Measurements from ENCODE around the gene LCE1F. TPM values are rescaled to one million over a fixed set of nuclear protein-coding genes. Genes with fewer than 3 reads are reported as not detected.
A peak's percentile ranks its signal among the peaks of the same experiment; 100 is the strongest.

The LCE1F gene
- total RNA-seq, 1 experiment from 2014 or later, result not detected

DNA sequence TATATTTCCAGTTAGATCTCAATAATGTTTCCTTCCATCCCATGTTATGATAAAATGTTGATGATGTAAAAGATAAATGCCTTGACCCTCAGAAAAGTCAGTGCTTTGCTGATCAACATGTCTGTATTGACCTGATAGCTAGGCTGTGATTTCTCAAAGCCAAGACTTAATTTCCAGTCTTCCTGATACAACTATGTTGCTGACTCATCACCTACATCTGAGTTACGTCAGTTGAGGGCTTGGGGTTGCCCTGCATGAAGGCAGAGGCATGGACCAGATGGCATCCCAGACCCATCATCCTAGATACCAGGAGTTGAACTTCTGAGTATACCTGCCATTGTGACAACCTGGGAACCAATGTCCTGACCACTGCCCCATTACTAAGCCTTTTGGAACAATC lies 26.4 kb downstream of the LCE1F start:
- H3K4me1 Mint-ChIP-seq (ENCODE audit: insufficient read depth, unreplicated experiment), result peaks cover 8% of the 10 kb centered on the region
- no peak overlapping the region for H3K27ac Mint-ChIP-seq (ENCODE audit: low read depth, unreplicated experiment)
- intact Hi-C loops (cut with micrococcal nuclease), result no loop called here
- H3K36me3 Mint-ChIP-seq (ENCODE audit: insufficient read depth, unreplicated experiment), result no peaks in the 10 kb centered on the region
- DNase-seq (ENCODE audit: unreplicated experiment), result peak; percentile 3
- CTCF ChIA-PET, result interaction anchor here (0.5 to 1.9 kb wide), 6 partner anchors 14 to 148 kb away, joined by 3 to 12 read pairs (median 5); no protein-coding TSS in a partner anchor
- H3K4me3 Mint-ChIP-seq (ENCODE audit: unreplicated experiment), result no peak overlapping the region
- H3K27me3 Mint-ChIP-seq (ENCODE audit: insufficient read depth, unreplicated experiment), result no peaks in the 10 kb centered on the region
- POLR2A ChIA-PET, result interaction anchor here (1.1 to 2.9 kb wide), 2 partner anchors 15 to 33 kb away, joined by 3 to 18 read pairs; partner anchors contain the start of gene LCE1E
- TF ChIP-seq, protein P1, sequence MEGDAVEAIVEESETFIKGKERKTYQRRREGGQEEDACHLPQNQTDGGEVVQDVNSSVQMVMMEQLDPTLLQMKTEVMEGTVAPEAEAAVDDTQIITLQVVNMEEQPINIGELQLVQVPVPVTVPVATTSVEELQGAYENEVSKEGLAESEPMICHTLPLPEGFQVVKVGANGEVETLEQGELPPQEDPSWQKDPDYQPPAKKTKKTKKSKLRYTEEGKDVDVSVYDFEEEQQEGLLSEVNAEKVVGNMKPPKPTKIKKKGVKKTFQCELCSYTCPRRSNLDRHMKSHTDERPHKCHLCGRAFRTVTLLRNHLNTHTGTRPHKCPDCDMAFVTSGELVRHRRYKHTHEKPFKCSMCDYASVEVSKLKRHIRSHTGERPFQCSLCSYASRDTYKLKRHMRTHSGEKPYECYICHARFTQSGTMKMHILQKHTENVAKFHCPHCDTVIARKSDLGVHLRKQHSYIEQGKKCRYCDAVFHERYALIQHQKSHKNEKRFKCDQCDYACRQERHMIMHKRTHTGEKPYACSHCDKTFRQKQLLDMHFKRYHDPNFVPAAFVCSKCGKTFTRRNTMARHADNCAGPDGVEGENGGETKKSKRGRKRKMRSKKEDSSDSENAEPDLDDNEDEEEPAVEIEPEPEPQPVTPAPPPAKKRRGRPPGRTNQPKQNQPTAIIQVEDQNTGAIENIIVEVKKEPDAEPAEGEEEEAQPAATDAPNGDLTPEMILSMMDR (IDR thresholded peaks at IDR 0.05; ENCODE audit: unreplicated experiment), result no peak
- no TSS peak for BruUV-seq (replicated peaks)
- H3K9me3 Mint-ChIP-seq (ENCODE audit: unreplicated experiment), result no peaks in the 10 kb centered on the region

DNA sequence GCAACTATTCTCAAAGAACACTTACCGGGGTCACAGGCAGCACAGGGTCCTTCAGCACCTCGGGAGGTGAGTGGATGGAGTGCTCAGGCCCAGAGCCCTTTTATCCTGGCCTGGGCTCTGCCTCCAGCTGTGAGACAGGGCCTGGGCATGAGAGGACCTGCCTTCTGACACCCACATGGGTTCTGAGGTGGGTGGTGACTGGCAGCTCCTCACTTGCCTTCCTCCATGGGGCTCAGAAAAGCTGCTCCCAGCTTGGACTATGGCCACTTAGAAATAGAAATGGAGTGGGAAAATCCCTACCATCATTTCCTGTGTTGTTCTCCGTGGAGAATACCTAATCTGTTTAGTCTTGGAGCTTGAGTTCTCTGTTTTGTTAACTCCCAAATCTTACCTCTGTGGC lies 31.6 kb downstream of the LCE1F start, which contains the start of gene LCE1C:
Gene LCE1C (minus strand): TSS at position 76 of the 400 bp plus-strand sequence. CDS start 1,173 bp downstream, outside the sequence.
- TF ChIP-seq, protein P1 (IDR thresholded peaks at IDR 0.05; ENCODE audit: unreplicated experiment), result no peak
- ChIA-PET POLR2A (interaction anchor here (0.9 to 2.7 kb wide), 2 partner anchors 20 to 22 kb away, joined by 3 to 8 read pairs; partner anchors contain the start of gene LCE1E), CTCF (interaction anchor here (0.5 to 1.5 kb wide), 5 partner anchors 20 to 118 kb away, joined by 3 to 6 read pairs (median 3); no protein-coding TSS in a partner anchor)
- Mint-ChIP-seq H3K9me3 (ENCODE audit: unreplicated experiment) (no peaks in the 10 kb centered on the region), H3K27me3 (ENCODE audit: insufficient read depth, unreplicated experiment) (no peaks in the 10 kb centered on the region), H3K27ac (ENCODE audit: low read depth, unreplicated experiment) (peak within 1 kb of the TSS; percentile 40), H3K4me1 (ENCODE audit: insufficient read depth, unreplicated experiment) (peaks cover 26% of the 10 kb centered on the region), H3K4me3 (ENCODE audit: unreplicated experiment) (no peak within 1 kb of the TSS), H3K36me3 (ENCODE audit: insufficient read depth, unreplicated experiment) (no peaks in the 10 kb centered on the region)
- intact Hi-C loops (cut with micrococcal nuclease), result no loop called here
- DNase-seq (ENCODE audit: unreplicated experiment), result peak; percentile 66
- no TSS peak for BruUV-seq (replicated peaks)

DNA sequence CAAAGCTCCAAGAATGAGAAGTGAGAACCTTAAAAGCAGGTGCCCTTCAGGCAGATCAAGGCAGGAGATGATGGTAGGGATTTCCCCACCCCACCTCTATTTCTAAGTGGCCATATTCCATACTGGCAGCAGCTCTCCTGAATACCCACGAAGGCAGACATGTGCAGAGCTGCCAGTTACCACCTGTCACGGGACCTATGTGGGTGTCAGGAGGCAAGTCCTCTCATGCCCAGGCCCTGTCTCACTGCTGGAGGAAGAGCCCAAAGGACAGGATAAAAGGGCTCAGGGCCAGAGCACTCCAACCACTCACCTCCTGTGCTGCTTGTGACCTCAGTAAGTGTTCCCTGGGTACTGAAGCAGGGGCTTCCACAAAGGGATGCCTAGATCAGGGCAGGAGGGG lies 36.1 kb downstream of the LCE1F start:
- H3K4me1 Mint-ChIP-seq (ENCODE audit: insufficient read depth, unreplicated experiment), result peaks cover 24% of the 10 kb centered on the region
- peak overlapping the region; percentile 30 for H3K4me3 Mint-ChIP-seq (ENCODE audit: unreplicated experiment)
- intact Hi-C loops (cut with micrococcal nuclease), result no loop called here
- H3K27ac Mint-ChIP-seq (ENCODE audit: low read depth, unreplicated experiment), result peak overlapping the region; percentile 31
- H3K9me3 Mint-ChIP-seq (ENCODE audit: unreplicated experiment), result no peaks in the 10 kb centered on the region
- H3K36me3 Mint-ChIP-seq (ENCODE audit: insufficient read depth, unreplicated experiment), result no peaks in the 10 kb centered on the region
- BruUV-seq (replicated peaks), result no TSS peak
- ChIA-PET CTCF (interaction anchor here (0.6 to 1.5 kb wide), 3 partner anchors 24 to 168 kb away, joined by 3 to 5 read pairs (median 3); no protein-coding TSS in a partner anchor), POLR2A (interaction anchor here (1.0 to 1.8 kb wide), 3 partner anchors 8 to 31 kb away, joined by 3 to 7 read pairs (median 3); partner anchors contain the start of gene LCE1E)
- no peaks in the 10 kb centered on the region for H3K27me3 Mint-ChIP-seq (ENCODE audit: insufficient read depth, unreplicated experiment)
- TF ChIP-seq, protein P1 (IDR thresholded peaks at IDR 0.05; ENCODE audit: unreplicated experiment), result no peak
- DNase-seq (ENCODE audit: unreplicated experiment), result peak; percentile 84

DNA sequence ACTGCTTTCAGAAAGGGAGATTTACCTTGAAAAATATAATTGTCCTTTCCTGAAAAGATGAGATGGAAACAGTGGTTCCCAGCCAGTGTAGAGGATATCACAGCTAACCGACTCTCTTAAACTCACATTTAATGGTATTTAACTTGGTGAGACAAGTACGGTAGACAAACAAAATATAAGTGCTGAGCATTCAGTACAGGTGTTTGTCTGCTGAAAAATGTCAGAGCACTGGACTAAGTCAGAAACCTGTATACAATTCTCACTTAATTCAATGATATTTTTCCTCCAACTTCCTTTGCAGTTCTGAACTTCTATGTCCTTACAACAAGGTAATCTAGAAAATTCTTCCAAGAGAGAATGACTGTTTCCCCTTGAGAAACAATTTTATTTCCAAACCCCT lies 36.7 kb downstream of the LCE1F start, which contains the start of gene LCE1B:
Gene LCE1B (plus strand): TSS at position 301 of the 400 bp plus-strand sequence. CDS start 476 bp downstream, outside the sequence.
- ChIA-PET POLR2A (interaction anchor here (1.1 to 1.8 kb wide), 3 partner anchors 15 to 31 kb away, joined by 3 to 7 read pairs (median 3); partner anchors contain the start of gene LCE1E), CTCF (interaction anchor here (0.5 to 1.5 kb wide), 5 partner anchors 25 to 412 kb away, joined by 3 to 6 read pairs (median 3); no protein-coding TSS in a partner anchor)
- H3K27ac Mint-ChIP-seq (ENCODE audit: low read depth, unreplicated experiment), result peak within 1 kb of the TSS; percentile 31
- DNase-seq (ENCODE audit: unreplicated experiment), result no peak
- no peaks in the 10 kb centered on the region for H3K9me3 Mint-ChIP-seq (ENCODE audit: unreplicated experiment)
- H3K4me1 Mint-ChIP-seq (ENCODE audit: insufficient read depth, unreplicated experiment), result peaks cover 18% of the 10 kb centered on the region
- BruUV-seq (replicated peaks), result TSS peak; percentile 87
- H3K36me3 Mint-ChIP-seq (ENCODE audit: insufficient read depth, unreplicated experiment), result no peaks in the 10 kb centered on the region
- peak within 1 kb of the TSS; percentile 30 for H3K4me3 Mint-ChIP-seq (ENCODE audit: unreplicated experiment)
- H3K27me3 Mint-ChIP-seq (ENCODE audit: insufficient read depth, unreplicated experiment), result no peaks in the 10 kb centered on the region
- intact Hi-C loops (cut with micrococcal nuclease), result no loop called here
- TF ChIP-seq, protein P1 (IDR thresholded peaks at IDR 0.05; ENCODE audit: unreplicated experiment), result no peak
